Stimulated activated CD8-positive, alpha-beta memory T cell treated with anti-CD3 and anti-CD28 coated beads, Interleukin-7, amount 100 ng/mL, for 4 hours (primary cell): ENCODE results near the gene SHQ1.
"Not testable (repeated sequence)": the region's sequence is repeated elsewhere in the genome, so short reads cannot be mapped to it uniquely, and the experiment has no call there.

Experiments
- DNase-seq, 2 donors: peaks; one replicate each; pipeline ENCODE4 v3.0.0-alpha.2; 2020; ENCODE audit warnings: low read depth in 2 of 2

Gene SHQ1

GRCh38 chr3:72748659-72749058, 99.6 kb downstream of the SHQ1 start:
- no peak for DNase-seq

GRCh38 chr3:72746430-72747411, 101.5 kb downstream of the SHQ1 start:
- DNase-seq, result no peak

DNA sequence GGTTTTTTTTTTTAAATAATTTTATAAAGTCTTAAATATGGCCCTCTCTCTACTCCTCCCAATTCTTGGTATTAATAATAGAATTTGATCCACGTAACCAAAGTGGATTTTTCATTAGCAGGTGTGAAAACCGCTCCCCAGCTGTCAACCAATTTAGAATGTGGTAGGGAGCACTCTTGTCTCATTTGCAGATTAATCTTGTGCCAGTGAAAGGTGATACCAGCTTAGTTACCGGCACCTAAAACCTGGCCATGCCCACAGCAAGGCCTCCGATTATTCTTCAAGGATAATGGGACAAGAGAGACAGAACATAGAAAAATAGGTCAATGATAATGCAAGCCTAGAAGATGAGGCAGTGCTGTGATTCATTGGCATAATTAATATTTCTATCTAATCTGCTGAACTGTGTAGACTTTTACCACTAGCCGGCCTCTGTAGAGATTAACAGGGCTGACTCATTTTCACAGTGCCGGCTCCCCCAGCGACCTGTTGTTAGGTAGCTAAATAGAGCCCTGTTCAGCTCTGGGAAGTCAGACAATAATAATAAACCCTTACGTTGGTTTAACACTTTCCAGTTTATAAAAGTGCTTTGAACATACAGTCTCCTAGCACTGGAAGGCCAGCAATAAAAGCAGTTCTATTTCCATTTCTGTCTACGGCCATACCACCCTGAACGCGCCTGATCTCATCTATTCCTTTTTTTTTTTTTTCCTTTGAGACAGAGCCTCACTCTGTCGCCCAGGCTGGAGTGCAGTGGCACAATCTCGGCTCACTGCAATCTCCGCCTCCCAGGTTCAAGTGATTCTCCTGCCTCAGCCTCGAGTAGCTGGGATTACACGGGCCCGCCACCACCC, 102.9 kb downstream of the SHQ1 start:
- no peak for DNase-seq

DNA sequence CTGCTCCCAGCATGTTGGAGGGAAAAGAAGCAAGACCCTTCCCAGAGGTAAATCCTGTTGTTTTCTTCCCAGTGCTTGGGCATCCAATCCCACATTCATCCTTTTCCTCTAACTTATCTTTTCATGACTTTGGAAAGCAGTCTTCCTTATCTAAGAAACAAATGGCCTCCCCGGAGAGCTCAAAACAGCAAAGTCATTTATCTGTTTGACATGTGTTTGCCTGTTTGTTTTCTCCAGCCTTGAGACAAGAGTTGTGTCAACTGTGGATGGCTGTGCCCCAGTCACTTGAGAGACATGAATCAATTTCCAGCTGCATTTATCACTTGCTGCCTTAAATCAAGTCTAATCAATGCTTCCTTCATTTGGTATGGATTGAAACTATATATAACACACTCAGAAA, 103.9 kb downstream of the SHQ1 start:
- DNase-seq, result no peak

DNA sequence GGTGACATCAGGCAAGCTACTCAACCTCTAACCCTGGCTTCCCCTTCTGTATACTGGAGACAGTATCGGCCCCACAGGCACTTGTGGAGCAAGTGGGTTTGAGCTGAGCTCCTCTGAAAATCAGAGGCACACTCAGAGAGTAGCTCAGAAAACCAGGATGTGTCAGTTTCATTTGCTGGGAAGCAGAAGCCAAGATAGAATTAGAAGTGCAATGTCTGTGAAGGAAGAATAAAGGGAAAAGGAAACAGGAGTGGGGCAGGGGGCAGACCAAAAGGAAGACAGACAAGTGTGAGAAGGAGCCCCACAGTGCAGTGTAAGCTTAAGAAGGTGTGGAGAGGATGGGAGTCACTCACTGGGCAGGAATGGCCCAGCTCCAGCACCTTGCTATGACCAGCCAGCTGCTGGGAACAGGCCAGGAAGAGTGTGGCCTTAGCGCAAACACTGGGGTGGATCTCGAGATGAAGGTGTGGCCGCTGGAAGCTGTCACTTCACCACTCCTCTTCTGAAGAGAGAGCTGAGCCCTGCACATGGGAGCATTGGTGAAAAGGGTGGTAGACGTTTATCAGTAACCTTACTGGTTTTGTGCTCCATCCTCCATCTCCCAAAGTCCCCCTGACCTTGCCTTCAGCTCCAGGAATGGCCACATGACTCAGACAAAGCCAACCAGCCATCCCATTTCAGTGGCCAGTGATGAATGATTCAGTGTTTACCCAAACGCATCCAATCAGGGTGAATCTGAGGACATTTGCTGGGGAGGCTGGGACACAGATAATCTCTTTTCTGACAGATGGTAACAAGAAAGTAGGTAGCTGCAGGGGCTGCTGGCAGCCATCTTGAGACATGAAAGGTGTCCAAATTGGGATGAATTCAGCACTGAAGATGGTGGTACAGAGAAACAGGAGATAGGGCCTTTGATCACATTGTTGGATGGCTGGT, 108.4 kb downstream of the SHQ1 start:
- no peak for DNase-seq

DNA sequence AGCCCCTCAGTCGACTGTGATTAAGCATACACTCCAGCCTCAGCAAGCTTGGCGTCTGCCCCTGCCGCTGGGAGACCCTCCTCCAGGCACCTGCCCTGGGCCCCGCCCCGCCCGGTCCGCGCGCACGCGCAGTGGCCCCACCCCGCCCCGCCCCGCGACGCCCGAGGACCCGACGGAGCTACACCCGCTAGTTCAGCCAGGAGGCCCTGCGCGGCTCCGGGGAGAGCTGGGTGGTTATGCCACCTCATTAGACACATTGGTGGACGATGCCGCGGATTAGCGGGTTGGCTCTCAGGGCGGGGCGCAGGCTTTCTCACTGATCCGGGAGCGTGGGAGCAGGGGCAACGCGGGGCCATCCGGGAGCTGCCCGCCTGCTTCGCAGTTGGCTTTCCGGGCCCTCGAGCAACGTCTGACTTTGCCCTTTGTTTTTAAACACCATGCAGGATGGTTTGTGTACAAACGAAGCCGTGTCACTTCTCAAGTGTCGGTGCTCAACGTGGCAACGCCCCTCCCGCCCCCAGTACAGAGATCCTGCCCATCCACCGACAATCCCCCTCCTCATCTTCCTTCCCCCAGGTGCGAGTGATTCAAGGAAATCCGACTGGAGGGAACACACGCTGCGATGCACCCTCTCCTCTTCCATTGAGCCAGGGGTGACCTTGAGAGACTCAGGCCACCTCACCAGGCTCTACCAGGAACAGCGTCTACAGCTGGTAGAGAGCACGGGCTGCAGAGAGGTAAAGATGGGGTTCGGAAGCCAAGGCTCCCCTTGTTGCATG, 109.3 kb downstream of the SHQ1 start:
- DNase-seq, result peak; percentile 28 to 56

- DNase-seq, result not testable (repeated sequence)
These were observed 113.2 kb downstream of the SHQ1 start for GRCh38 chr3:72735072-72735471.

- no peak for DNase-seq
These were observed 114.6 kb downstream of the SHQ1 start for GRCh38 chr3:72733676-72734075.

GRCh38 chr3:72732666-72733345, 115.4 kb downstream of the SHQ1 start:
- not testable (repeated sequence) for DNase-seq

DNA sequence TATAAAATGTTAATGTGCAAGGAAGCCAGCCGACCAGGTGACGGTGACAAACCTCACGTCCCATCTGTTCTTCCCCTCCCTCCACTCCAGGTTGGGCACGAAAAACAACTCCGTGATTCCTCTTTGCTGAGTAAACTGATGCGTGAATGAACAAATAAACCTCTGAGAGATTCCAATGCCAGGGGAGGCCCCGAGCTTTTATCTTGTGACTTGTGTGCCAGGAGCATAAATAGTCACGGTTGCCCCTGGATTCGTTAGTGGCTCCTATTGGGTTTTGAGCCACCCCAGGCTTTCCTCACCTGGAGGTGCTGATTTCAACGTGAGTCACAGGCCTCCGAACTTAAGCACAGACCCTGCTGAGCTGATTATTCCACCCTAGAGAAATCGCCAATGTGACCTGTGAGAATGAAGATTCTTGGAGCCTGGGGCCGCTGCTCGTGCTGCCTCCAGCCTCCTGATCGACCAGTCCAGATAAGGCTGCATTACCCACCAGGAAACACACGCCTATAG, 119.2 kb downstream of the SHQ1 start:
- DNase-seq, result no peak

GRCh38 chr3:72728329-72728889, 119.8 kb downstream of the SHQ1 start:
- no peak for DNase-seq

- no peak for DNase-seq
These were observed 120.5 kb downstream of the SHQ1 start for GRCh38 chr3:72727726-72728125.

- no peak for DNase-seq
These were observed 121.1 kb downstream of the SHQ1 start for GRCh38 chr3:72727172-72727571.

DNA sequence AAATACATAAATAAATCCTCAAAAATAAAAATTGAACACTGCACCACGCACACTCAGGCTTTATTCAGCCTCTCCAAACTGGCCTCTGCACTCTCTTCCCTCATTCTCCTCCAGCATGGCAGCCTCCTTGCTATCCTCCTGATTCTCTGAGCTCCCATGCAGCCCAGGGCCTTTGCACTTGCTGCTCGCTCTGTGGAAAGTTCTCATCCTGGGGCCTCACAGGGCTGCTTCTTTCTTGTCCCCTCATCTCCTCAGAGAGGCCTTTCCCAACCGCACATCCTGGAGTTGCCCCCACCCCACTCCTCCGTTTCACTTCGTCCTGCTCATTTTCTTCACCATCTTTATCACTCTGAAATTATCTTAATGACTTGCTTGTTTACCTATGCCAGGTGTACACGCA, 123.0 kb downstream of the SHQ1 start:
- DNase-seq, result no peak

- no peak for DNase-seq
These were observed 124.2 kb downstream of the SHQ1 start for GRCh38 chr3:72724070-72724469.

DNA sequence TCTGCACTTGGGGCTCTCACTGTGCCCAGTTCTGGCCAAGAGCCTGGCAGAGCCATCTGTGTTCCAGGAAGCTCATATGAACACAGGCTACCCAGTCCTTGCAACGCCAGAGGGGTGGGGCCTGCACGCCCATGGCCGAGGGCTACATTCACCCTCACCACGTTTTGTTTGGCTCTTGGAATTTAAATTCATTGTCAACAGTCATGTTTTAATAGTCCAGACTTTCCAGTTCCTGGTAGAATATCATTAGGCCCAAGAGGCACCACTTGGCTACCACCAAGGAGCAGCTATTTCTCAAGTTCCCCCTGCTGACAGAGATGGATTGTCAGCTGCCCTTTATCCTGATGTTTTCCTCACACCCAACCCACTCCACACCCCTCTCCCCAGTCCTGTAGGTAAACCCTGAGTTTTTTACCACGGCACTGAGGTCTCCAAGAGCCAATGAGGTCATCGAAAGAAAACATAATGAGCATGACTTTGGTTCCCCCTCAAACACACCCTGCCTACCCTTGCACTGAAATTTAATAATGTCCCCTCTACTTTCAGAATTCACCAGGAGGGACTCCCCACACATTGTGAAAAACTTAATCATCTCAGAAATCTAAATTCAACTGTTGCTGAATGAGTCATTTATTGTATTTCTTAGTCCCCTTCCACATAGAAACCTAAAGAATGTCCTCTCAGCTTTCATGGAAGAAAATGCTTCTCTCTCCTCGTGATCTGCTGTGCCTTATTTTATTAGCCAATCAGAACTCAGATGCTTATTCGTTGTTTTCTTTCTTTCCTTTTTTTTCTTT, 125.1 kb downstream of the SHQ1 start:
- no peak for DNase-seq

- no peak for DNase-seq
These were observed 126.4 kb downstream of the SHQ1 start for GRCh38 chr3:72721683-72722381.

DNA sequence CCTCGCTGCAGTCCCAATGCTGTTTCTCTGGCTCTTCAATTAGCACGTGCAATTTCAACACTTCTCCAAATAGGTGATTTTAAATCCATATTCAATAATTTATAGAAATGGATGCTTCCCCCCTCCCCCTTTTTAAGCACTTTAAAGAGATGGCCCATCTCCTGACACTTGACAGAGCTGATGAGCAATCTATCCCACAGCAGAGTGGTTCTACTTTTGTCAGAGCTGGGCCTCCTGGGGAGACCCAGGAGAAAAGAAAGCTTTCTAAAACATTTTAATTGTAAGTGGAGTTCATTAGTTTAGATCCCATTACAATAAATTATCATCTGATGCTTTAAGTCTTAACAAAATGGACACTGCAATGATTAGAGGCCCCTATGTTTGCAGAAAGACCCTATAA, 127.7 kb downstream of the SHQ1 start:
- DNase-seq, result no peak
